ENCODE results near the gene C5orf52. TPM values are rescaled to one million over a fixed set of nuclear protein-coding genes. Genes with fewer than 3 reads are reported as not detected.

C5orf52 gene
- total and polyA plus RNA-seq, 2 experiments from 2014 or later, result not detected

DNA sequence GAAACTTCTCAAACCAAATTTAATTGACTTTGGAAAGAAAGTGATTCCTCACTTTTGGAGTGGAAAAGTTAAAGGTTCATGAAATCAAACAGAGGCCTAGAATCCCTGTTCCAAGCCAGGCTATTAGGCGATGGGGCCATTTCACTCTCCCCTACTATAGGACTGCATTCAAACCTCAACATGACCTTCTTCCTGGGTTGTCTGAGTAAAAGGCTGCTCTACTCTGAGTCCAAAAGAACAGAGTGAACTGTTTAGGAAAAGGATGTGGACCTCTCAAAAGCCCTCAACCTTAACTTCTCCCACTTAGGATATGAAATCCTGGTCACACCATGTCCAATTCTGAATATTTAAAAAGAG lies 15.8 kb downstream of the C5orf52 start:
- Histone ChIP-seq H3K9me2 (ENCODE audit: insufficient read depth) (no peaks in the 10 kb centered on the region), H3K36me3 (ENCODE audit: insufficient read depth) (0 out of 2 replicates have a peak, but pooled peaks cover 4% of the 10 kb centered on the region), H4K20me1 (replicated peaks; ENCODE audit: insufficient read depth) (no peaks in the 10 kb centered on the region), H3K79me2 (replicated peaks; ENCODE audit: insufficient read depth) (no peaks in the 10 kb centered on the region), H3K27ac (ENCODE audit: low read depth) (no peak overlapping the region), H3F3A (replicated peaks; ENCODE audit: low read depth) (no peaks in the 10 kb centered on the region), H3K4me3 (no peak overlapping the region), H2AFZ (no peak overlapping the region; the same call in 1 of the 2 replicates), H3K4me1 (ENCODE audit: insufficient read depth) (no peaks in the 10 kb centered on the region), H3K4me2 (no peak overlapping the region), H3K27me3 (ENCODE audit: insufficient read depth) (no peaks in the 10 kb centered on the region)
- H3K27ac Mint-ChIP-seq, result no peak overlapping the region
- ATAC-seq (no peak), DNase-seq (ENCODE audit: low spot score) (no peak)
- H3K4me1 Mint-ChIP-seq, result no peaks in the 10 kb centered on the region; the same call in 2 of the 3 replicates
- no peak overlapping the region for H3K4me3 Mint-ChIP-seq
- H3K9me3 Mint-ChIP-seq, result peaks cover 10% of the 10 kb centered on the region
- H3K36me3 Mint-ChIP-seq (ENCODE audit: low read depth), result peaks cover 5% of the 10 kb centered on the region
- H3K27me3 Mint-ChIP-seq (ENCODE audit: insufficient read depth, low read depth, poor library complexity), result peaks cover 5% of the 10 kb centered on the region
- no peak for TF ChIP-seq EZH2 (IDR thresholded peaks at IDR 0.05; ENCODE audit: low read depth, unreplicated experiment)
- TF ChIP-seq, protein P1, sequence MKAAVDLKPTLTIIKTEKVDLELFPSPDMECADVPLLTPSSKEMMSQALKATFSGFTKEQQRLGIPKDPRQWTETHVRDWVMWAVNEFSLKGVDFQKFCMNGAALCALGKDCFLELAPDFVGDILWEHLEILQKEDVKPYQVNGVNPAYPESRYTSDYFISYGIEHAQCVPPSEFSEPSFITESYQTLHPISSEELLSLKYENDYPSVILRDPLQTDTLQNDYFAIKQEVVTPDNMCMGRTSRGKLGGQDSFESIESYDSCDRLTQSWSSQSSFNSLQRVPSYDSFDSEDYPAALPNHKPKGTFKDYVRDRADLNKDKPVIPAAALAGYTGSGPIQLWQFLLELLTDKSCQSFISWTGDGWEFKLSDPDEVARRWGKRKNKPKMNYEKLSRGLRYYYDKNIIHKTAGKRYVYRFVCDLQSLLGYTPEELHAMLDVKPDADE (IDR thresholded peaks at IDR 0.05), result no peak
- TF ChIP-seq EZH2phosphoT487 (IDR thresholded peaks at IDR 0.05; ENCODE audit: unreplicated experiment), result no peak

DNA sequence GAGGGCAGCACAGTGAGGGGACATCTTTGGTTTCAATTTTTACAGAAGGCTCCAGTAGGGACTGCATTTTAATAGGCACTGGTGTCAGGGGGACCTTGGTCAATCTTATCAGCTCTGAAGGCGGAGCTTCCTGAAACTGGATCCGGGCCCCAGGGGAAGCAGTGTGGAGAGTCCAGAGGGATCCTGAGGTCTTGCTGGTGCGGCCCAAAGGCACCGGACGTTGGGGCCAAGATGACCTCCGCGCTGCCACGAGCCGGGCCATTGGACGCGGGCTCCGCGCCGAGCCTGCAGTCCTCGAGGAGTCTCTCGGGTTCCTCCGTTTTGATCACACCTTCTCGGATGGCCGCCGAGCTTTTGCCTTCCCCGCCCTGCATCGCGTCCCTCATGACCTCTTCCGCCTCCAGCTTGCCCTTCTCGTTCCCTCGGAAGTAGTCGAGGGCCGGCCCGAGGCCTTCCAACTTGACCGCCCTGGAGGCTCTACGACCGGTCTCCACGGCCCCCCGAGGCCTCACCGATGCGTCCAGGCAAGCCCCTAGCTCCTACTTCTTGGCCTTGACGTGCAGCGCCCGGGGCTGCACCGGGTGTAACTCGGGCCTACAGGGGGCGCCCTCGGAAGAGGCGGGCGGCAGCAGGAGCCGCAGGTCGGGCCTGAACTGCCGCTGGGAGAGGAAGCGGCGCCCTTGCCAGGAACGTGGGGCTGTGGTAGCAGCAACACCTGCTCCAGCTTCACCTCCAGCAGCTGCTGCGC lies 18.8 kb downstream of the C5orf52 start:
- Histone ChIP-seq H3K9me2 (ENCODE audit: insufficient read depth) (no peaks in the 10 kb centered on the region), H3K79me2 (replicated peaks; ENCODE audit: insufficient read depth) (no peaks in the 10 kb centered on the region), H4K20me1 (replicated peaks; ENCODE audit: insufficient read depth) (no peaks in the 10 kb centered on the region), H2AFZ (no peak overlapping the region; the same call in 1 of the 2 replicates), H3K27me3 (ENCODE audit: insufficient read depth) (no peaks in the 10 kb centered on the region), H3K4me3 (no peak overlapping the region), H3K4me1 (ENCODE audit: insufficient read depth) (no peaks in the 10 kb centered on the region), H3F3A (replicated peaks; ENCODE audit: low read depth) (no peaks in the 10 kb centered on the region), H3K27ac (ENCODE audit: low read depth) (no peak overlapping the region), H3K36me3 (ENCODE audit: insufficient read depth) (0 out of 2 replicates have a peak, but pooled peaks cover 4% of the 10 kb centered on the region), H3K4me2 (no peak overlapping the region)
- Mint-ChIP-seq H3K36me3 (ENCODE audit: low read depth) (peaks cover 5% of the 10 kb centered on the region), H3K27ac (no peak overlapping the region), H3K27me3 (ENCODE audit: insufficient read depth, low read depth, poor library complexity) (peaks cover 2% of the 10 kb centered on the region), H3K4me1 (no peaks in the 10 kb centered on the region; the same call in 2 of the 3 replicates), H3K4me3 (no peak overlapping the region), H3K9me3 (peaks cover 23% of the 10 kb centered on the region)
- TF ChIP-seq, protein P2, sequence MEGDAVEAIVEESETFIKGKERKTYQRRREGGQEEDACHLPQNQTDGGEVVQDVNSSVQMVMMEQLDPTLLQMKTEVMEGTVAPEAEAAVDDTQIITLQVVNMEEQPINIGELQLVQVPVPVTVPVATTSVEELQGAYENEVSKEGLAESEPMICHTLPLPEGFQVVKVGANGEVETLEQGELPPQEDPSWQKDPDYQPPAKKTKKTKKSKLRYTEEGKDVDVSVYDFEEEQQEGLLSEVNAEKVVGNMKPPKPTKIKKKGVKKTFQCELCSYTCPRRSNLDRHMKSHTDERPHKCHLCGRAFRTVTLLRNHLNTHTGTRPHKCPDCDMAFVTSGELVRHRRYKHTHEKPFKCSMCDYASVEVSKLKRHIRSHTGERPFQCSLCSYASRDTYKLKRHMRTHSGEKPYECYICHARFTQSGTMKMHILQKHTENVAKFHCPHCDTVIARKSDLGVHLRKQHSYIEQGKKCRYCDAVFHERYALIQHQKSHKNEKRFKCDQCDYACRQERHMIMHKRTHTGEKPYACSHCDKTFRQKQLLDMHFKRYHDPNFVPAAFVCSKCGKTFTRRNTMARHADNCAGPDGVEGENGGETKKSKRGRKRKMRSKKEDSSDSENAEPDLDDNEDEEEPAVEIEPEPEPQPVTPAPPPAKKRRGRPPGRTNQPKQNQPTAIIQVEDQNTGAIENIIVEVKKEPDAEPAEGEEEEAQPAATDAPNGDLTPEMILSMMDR (conservative IDR thresholded peaks at IDR 0.05; ENCODE audit: low read depth in 2 of 2), result peak; percentile 48 to 63
- TF ChIP-seq JUNB (IDR thresholded peaks at IDR 0.05; ENCODE audit: unreplicated experiment), result no peak
- DNase-seq (ENCODE audit: low spot score) (peak; percentile 51), ATAC-seq (peak; percentile 50; the same call in 2 of the 3 replicates)

Measured in GM23338 (cell line).